HEK293 (cell line): ENCODE measurements around the gene KRTAP27-1.

Experiments
- CTCF ChIP-seq: fragments of 450-650 bp; formaldehyde crosslinking; IDR thresholded peaks from 2 replicates; pipeline ENCODE4 v1.5.1; 2016; ENCODE audit warnings: missing biosample characterization, missing genetic modification characterization
- GFI1B ChIP-seq: fragments of 450-650 bp; formaldehyde crosslinking; IDR thresholded peaks from 2 replicates; pipeline ENCODE4 v1.5.1; 2016; ENCODE audit warnings: missing biosample characterization, missing genetic modification characterization
- KLF16 ChIP-seq: fragments of 450-650 bp; formaldehyde crosslinking; IDR thresholded peaks from 2 replicates; pipeline ENCODE4 v1.5.1; 2017; ENCODE audit warnings: missing biosample characterization, missing genetic modification characterization
- SP3 ChIP-seq: fragments of 450-650 bp; formaldehyde crosslinking; IDR thresholded peaks from 2 replicates; pipeline ENCODE4 v1.5.1; 2016; ENCODE audit warnings: missing biosample characterization, missing genetic modification characterization
- ZBTB1 ChIP-seq: fragments of 450-650 bp; formaldehyde crosslinking; IDR thresholded peaks from 2 replicates; pipeline ENCODE4 v1.5.1; 2016; ENCODE audit warnings: missing biosample characterization, missing genetic modification characterization
- ZNF140 ChIP-seq: fragments of 450-650 bp; formaldehyde crosslinking; IDR thresholded peaks from 2 replicates; pipeline ENCODE4 v1.5.1; 2016; ENCODE audit warnings: missing biosample characterization, missing genetic modification characterization
- ZNF19 ChIP-seq: fragments of 450-650 bp; formaldehyde crosslinking; IDR thresholded peaks from 2 replicates; pipeline ENCODE4; 2016; ENCODE audit warnings: missing biosample characterization, missing genetic modification characterization, low read depth
- ZNF239 ChIP-seq: fragments of 450-650 bp; formaldehyde crosslinking; IDR thresholded peaks from 2 replicates; pipeline ENCODE4 v1.5.1; 2016; ENCODE audit warnings: missing biosample characterization, missing genetic modification characterization
- ZNF248 ChIP-seq: fragments of 450-650 bp; formaldehyde crosslinking; IDR thresholded peaks from 2 replicates; pipeline ENCODE4 v1.5.1; 2017; ENCODE audit warnings: missing biosample characterization, missing genetic modification characterization
- ZNF664 ChIP-seq: fragments of 450-650 bp; formaldehyde crosslinking; IDR thresholded peaks from 2 replicates; pipeline ENCODE4 v1.5.1; 2016; ENCODE audit warnings: missing biosample characterization, missing genetic modification characterization

DNA sequence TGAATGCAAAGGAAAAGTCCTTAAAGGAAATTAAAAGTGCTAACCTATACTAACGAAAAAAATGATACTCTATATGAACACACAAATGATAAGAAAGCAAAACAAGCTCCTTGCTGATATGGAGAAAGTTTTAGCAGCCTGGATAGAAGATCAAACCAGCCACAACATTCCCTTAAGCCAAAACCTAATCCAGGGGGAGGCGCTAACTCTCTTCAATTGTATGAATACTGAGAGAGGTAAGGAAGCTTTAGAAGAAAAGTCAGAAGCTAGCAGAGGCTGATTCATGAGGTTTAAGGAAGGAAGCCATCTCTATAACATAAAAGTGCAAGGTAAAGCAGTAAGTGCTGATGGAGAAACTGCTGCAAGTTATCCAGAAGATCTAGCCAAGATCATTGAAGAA lies 7.5 kb upstream of the KRTAP27-1 start:
- no peak for TF ChIP-seq GFI1B
- TF ChIP-seq SP3: no peak
- TF ChIP-seq CTCF: no peak
- no peak for TF ChIP-seq ZNF140
- no peak for TF ChIP-seq ZNF664 (tag by site-specific recombination)
- no peak for TF ChIP-seq ZNF248 (tag by site-specific recombination)
- TF ChIP-seq ZBTB1 (tag by site-specific recombination): no peak
- no peak for TF ChIP-seq KLF16
- no peak for TF ChIP-seq ZNF239
- no peak for TF ChIP-seq ZNF19
